Anterior cingulate cortex (tissue), 58 donors: ENCODE results near the gene EMC9.
A peak's percentile ranks its signal among the peaks of the same experiment; 100 is the strongest.

Experiments
- DNase-seq, 58 donors: peaks; one replicate each; lab custom pipeline; 2025; lab: John Stamatoyannopoulos, UW

The EMC9 gene

GRCh38 chr14:24093901-24094840, 47.2 kb downstream of the EMC9 start, which contains the start of gene PCK2:
Gene PCK2 (plus strand): TSS chr14:24094311. CDS start chr14:24094406, 95 bp downstream.
- peak in 54 of 58 donors; percentile 28 to 86 (median 68) for DNase-seq

DNA sequence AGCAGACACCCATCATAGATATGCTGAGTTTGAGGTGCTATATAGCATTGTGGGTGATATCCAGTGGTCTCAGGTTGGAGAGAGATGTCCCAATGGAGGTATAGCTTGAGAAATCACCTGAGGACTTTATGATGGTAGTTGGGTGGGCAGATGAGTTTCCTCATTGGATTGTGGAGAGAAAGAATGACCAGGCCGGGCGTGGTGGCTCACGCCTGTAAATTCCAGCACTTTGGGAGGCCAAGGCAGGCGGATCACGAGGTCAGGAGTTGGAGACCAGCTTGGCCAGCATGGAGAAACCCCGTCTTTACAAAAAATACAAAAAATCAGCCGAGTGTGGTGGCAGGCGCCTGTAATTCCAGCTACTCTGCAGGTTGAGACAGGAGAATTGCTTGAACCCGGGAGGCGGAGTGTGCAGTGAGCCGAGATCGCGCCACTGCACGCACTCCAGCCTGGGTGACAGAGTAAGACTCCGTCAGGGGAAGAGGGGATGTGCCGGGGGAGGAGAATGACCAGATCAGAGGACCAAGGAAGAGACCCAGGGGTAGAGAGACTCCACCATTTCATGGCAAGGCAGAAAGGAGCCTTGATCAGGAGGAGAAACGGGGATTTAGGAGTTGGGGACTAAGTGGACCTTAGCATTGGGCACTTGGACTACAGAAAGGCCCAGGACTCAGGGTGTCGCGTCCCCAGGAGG, 48.0 kb downstream of the EMC9 start:
- DNase-seq, result no peak

- no peak for DNase-seq
These were observed 48.7 kb downstream of the EMC9 start for GRCh38 chr14:24092505-24093206.

- no peak for DNase-seq
These were observed 49.3 kb downstream of the EMC9 start for GRCh38 chr14:24092110-24092504.

DNA sequence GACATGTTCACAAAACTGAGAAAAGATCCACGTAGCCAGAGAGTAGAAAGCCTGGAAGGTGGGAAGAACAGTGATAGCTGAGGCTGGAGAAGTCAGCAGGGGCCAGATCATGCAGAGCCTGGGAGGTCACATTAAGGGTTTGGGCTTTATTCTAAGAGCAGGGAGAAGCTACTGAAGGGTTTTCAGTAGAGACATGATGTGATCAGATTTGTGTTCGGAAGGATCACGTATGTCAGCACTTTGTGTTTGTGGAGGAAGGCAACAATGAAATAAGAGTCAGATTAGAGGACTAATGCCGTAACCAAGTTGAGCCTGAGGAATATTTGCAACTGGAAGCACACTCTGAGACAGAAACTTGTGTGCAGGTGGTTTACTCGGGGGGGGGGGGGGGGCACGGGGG, 51.5 kb downstream of the EMC9 start:
- no peak for DNase-seq
